ENCODE measurements around the gene PIWIL4.

GRCh38 chr11:94563176-94563847 is 3.9 kb upstream of the PIWIL4 start:
- no peak for TF ChIP-seq JUNB (CRISPR knock-in tag; conservative IDR thresholded peaks at IDR 0.05)
- no peak for TF ChIP-seq MAX (CRISPR knock-in tag; IDR thresholded peaks at IDR 0.05)
- no peak for TF ChIP-seq ESRRB (CRISPR knock-in tag; IDR thresholded peaks at IDR 0.05; ENCODE audit: borderline replicate concordance)
- TF ChIP-seq POLR2A (conservative IDR thresholded peaks at IDR 0.05) = no peak
- TF ChIP-seq, protein P1, sequence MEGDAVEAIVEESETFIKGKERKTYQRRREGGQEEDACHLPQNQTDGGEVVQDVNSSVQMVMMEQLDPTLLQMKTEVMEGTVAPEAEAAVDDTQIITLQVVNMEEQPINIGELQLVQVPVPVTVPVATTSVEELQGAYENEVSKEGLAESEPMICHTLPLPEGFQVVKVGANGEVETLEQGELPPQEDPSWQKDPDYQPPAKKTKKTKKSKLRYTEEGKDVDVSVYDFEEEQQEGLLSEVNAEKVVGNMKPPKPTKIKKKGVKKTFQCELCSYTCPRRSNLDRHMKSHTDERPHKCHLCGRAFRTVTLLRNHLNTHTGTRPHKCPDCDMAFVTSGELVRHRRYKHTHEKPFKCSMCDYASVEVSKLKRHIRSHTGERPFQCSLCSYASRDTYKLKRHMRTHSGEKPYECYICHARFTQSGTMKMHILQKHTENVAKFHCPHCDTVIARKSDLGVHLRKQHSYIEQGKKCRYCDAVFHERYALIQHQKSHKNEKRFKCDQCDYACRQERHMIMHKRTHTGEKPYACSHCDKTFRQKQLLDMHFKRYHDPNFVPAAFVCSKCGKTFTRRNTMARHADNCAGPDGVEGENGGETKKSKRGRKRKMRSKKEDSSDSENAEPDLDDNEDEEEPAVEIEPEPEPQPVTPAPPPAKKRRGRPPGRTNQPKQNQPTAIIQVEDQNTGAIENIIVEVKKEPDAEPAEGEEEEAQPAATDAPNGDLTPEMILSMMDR (IDR thresholded peaks at IDR 0.05 in 2 of 3, conservative IDR thresholded peaks at IDR 0.05 in 1 of 3; ENCODE audit: insufficient read depth in 2 of 3, low read depth in 1 of 3, low read length in 3 of 3) = peak; percentile 23 to 56 (median 27); a peak in 4 of 6 replicates
- no peak for TF ChIP-seq ZNF561 (CRISPR knock-in tag; conservative IDR thresholded peaks at IDR 0.05)
- no peak for TF ChIP-seq XRCC4 (IDR thresholded peaks at IDR 0.05; ENCODE audit: extremely low read depth, insufficient read depth, insufficient read length)
- TF ChIP-seq MAZ (CRISPR knock-in tag; conservative IDR thresholded peaks at IDR 0.05 in 1 of 2, IDR thresholded peaks at IDR 0.05 in 1 of 2) = no peak
- no peak for TF ChIP-seq ZBTB49 (CRISPR knock-in tag; IDR thresholded peaks at IDR 0.05; ENCODE audit: borderline replicate concordance)
- TF ChIP-seq SRF (CRISPR knock-in tag; IDR thresholded peaks at IDR 0.05) = no peak
- no peak for TF ChIP-seq CCAR2 (IDR thresholded peaks at IDR 0.05; ENCODE audit: low read depth, low read length)
- no peak for TF ChIP-seq ZNF217 (CRISPR knock-in tag; IDR thresholded peaks at IDR 0.05)
- TF ChIP-seq ZBTB1 (CRISPR knock-in tag; IDR thresholded peaks at IDR 0.05; ENCODE audit: borderline replicate concordance, low read depth) = no peak
